ENCODE data around the gene WDFY2.

DNA sequence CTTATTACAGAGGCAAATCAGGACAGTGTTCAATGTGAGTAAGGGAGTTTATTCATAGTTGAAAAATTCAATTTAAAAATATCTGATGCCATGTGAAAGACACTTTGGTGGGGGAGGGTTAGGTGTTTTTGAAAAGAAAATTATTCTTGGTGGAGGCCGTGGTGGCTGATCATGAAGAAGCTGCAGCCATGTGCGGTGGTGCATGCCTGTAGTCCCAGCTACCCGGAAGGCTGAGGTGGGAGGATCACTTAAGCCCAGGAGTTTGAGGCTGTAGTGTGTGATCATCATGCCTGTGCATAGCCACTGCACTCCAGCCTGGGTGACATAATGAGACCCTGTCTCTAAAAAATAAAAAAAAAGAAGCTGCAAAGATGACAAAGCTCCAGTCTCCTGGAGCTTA is 28.6 kb downstream of the WDFY2 start:
- TF ChIP-seq, protein P1, sequence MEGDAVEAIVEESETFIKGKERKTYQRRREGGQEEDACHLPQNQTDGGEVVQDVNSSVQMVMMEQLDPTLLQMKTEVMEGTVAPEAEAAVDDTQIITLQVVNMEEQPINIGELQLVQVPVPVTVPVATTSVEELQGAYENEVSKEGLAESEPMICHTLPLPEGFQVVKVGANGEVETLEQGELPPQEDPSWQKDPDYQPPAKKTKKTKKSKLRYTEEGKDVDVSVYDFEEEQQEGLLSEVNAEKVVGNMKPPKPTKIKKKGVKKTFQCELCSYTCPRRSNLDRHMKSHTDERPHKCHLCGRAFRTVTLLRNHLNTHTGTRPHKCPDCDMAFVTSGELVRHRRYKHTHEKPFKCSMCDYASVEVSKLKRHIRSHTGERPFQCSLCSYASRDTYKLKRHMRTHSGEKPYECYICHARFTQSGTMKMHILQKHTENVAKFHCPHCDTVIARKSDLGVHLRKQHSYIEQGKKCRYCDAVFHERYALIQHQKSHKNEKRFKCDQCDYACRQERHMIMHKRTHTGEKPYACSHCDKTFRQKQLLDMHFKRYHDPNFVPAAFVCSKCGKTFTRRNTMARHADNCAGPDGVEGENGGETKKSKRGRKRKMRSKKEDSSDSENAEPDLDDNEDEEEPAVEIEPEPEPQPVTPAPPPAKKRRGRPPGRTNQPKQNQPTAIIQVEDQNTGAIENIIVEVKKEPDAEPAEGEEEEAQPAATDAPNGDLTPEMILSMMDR (IDR thresholded peaks at IDR 0.05; ENCODE audit: insufficient read depth, low read length, poor library complexity, severe bottlenecking): no peak
- no peak for TF ChIP-seq EZH2phosphoT487 (conservative IDR thresholded peaks at IDR 0.05; ENCODE audit: low read length)
